ENCODE data around the gene ALOX15. TPM values are rescaled to one million over a fixed set of nuclear protein-coding genes. Genes with fewer than 3 reads are reported as not detected.
"Not testable (repeated sequence)": the region's sequence is repeated elsewhere in the genome, so short reads cannot be mapped to it uniquely, and the experiment has no call there.

The ALOX15 gene
- total RNA-seq, 1 experiment from 2014 or later, result 0.38 TPM

DNA sequence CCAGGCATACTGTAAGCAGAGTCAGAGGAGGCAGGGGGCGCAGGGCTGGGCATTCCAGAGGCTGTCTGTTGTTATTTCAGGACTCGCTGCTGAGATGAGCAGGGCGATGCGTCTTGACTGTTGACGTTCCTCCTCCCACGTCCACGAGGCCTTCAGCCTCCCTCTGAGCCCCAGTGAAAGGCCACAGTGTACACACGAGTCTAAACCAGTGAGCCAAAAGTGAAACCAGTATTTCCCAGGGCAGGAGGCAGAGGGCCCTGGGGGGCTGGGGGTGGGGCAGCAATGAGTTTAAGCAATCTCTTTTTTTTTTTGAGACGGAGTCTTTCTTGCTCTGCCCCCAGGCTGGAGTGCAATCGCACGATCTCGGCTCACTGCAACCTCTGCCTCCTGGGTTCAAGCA lies 35.7 kb downstream of the ALOX15 start:
- TF ChIP-seq CTCF (IDR thresholded peaks at IDR 0.05; ENCODE audit: unreplicated experiment), result no peak
- CTCF ChIA-PET, result no interaction called here
- H3K4me3 Mint-ChIP-seq (ENCODE audit: low read depth, unreplicated experiment), result no peak overlapping the region
- peaks cover 62% of the 10 kb centered on the region for H3K27me3 Mint-ChIP-seq (ENCODE audit: unreplicated experiment)
- DNase-seq, result no peak
- BruUV-seq (replicated peaks), result no TSS peak
- no peaks in the 10 kb centered on the region for H3K4me1 Mint-ChIP-seq (ENCODE audit: low read depth, unreplicated experiment)
- intact Hi-C loops (cut with micrococcal nuclease; ENCODE audit: unreplicated experiment), result no loop called here
- no peak overlapping the region for H3K27ac Mint-ChIP-seq (ENCODE audit: unreplicated experiment)
- H3K36me3 Mint-ChIP-seq (ENCODE audit: insufficient read depth, unreplicated experiment), result no peaks in the 10 kb centered on the region
- no peaks in the 10 kb centered on the region for H3K9me3 Mint-ChIP-seq (ENCODE audit: low read depth, unreplicated experiment)

- H3K4me3 Mint-ChIP-seq (ENCODE audit: low read depth, unreplicated experiment); CTCF ChIA-PET; H3K4me1 Mint-ChIP-seq (ENCODE audit: low read depth, unreplicated experiment); BruUV-seq (replicated peaks); intact Hi-C loops (cut with micrococcal nuclease; ENCODE audit: unreplicated experiment); H3K9me3 Mint-ChIP-seq (ENCODE audit: low read depth, unreplicated experiment); H3K36me3 Mint-ChIP-seq (ENCODE audit: insufficient read depth, unreplicated experiment); DNase-seq; H3K27ac Mint-ChIP-seq (ENCODE audit: unreplicated experiment): not testable (repeated sequence)
- H3K27me3 Mint-ChIP-seq (ENCODE audit: unreplicated experiment), result peaks cover 61% of the 10 kb centered on the region
These were observed 36.7 kb downstream of the ALOX15 start for GRCh38 chr17:4604736-4605135.

DNA sequence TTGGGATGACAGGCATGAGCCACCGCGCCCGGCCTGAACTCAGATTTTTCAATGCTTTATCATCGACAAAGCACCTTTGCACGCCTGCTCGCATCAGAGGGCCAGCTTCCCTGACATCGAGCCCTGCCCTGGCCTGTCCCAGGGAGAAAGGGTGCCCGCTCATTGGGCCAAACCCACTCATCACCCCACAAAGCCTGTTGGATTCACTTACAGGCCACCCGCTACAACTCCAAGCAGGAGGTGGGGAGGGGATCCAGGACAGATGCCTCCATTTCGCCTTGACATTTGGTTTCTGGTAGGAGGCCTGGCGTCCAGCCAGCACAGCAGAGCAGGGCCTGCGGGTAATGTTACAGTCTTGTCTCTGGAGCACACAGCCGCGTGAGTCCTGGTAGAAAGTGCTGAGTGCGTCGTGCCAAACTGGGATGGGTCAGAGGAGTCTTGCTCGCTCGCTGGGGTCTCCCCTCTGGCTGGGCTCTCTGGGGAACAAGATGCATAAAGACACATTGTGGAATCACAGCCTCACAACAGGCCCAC lies 37.3 kb downstream of the ALOX15 start:
- intact Hi-C loops (cut with micrococcal nuclease; ENCODE audit: unreplicated experiment), result no loop called here
- Mint-ChIP-seq H3K4me1 (ENCODE audit: low read depth, unreplicated experiment) (no peaks in the 10 kb centered on the region), H3K36me3 (ENCODE audit: insufficient read depth, unreplicated experiment) (no peaks in the 10 kb centered on the region), H3K9me3 (ENCODE audit: low read depth, unreplicated experiment) (no peaks in the 10 kb centered on the region), H3K27me3 (ENCODE audit: unreplicated experiment) (peaks cover 61% of the 10 kb centered on the region), H3K27ac (ENCODE audit: unreplicated experiment) (no peak overlapping the region), H3K4me3 (ENCODE audit: low read depth, unreplicated experiment) (no peak overlapping the region)
- no TSS peak for BruUV-seq (replicated peaks)
- CTCF ChIA-PET, result no interaction called here
- TF ChIP-seq CTCF (IDR thresholded peaks at IDR 0.05; ENCODE audit: unreplicated experiment), result no peak
- DNase-seq, result no peak

DNA sequence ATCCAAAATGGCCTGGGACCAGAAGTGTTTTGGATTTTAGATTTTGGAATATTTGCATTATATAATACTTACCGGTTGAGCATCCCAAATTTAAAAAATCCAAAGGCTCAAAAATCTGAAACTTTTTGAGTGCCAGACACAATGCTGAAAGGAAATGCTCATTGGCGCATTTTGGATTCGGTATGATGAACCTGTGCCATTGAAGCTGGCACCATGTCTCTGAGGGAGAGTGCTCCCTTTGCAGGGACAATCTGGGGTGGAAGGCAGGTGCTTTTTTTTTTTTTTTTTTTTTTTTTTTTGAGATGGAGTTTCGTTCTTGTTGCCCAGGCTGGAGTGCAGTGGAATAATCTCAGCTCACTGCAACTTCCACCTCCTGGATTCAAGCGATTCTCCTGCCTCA lies 39.4 kb downstream of the ALOX15 start:
- CTCF ChIA-PET, result no interaction called here
- no peak overlapping the region for H3K4me3 Mint-ChIP-seq (ENCODE audit: low read depth, unreplicated experiment)
- intact Hi-C loops (cut with micrococcal nuclease; ENCODE audit: unreplicated experiment), result no loop called here
- H3K27ac Mint-ChIP-seq (ENCODE audit: unreplicated experiment), result no peak overlapping the region
- no TSS peak for BruUV-seq (replicated peaks)
- DNase-seq, result no peak
- H3K4me1 Mint-ChIP-seq (ENCODE audit: low read depth, unreplicated experiment), result no peaks in the 10 kb centered on the region
- H3K36me3 Mint-ChIP-seq (ENCODE audit: insufficient read depth, unreplicated experiment), result no peaks in the 10 kb centered on the region
- peaks cover 54% of the 10 kb centered on the region for H3K27me3 Mint-ChIP-seq (ENCODE audit: unreplicated experiment)
- H3K9me3 Mint-ChIP-seq (ENCODE audit: low read depth, unreplicated experiment), result no peaks in the 10 kb centered on the region
- TF ChIP-seq CTCF (IDR thresholded peaks at IDR 0.05; ENCODE audit: unreplicated experiment), result no peak

GRCh38 chr17:4601326-4601725 lies 40.2 kb downstream of the ALOX15 start:
- CTCF ChIA-PET, result no interaction called here
- Mint-ChIP-seq H3K27me3 (ENCODE audit: unreplicated experiment) (peaks cover 59% of the 10 kb centered on the region), H3K4me1 (ENCODE audit: low read depth, unreplicated experiment) (no peaks in the 10 kb centered on the region), H3K9me3 (ENCODE audit: low read depth, unreplicated experiment) (no peaks in the 10 kb centered on the region), H3K27ac (ENCODE audit: unreplicated experiment) (no peak overlapping the region), H3K36me3 (ENCODE audit: insufficient read depth, unreplicated experiment) (no peaks in the 10 kb centered on the region), H3K4me3 (ENCODE audit: low read depth, unreplicated experiment) (no peak overlapping the region)
- no TSS peak for BruUV-seq (replicated peaks)
- no peak for TF ChIP-seq CTCF (IDR thresholded peaks at IDR 0.05; ENCODE audit: unreplicated experiment)
- intact Hi-C loops (cut with micrococcal nuclease; ENCODE audit: unreplicated experiment), result no loop called here
- no peak for DNase-seq
